Subcutaneous adipose tissue (tissue), 4 donors: ENCODE results near the gene GBA2. TPM values are rescaled to one million over a fixed set of nuclear protein-coding genes. Genes with fewer than 3 reads are reported as not detected.

Source experiments
- total RNA-seq, 4 donors: library from RNA; depleted of rRNA; stranded (reverse); fragments of >200 nt; gene quantifications; one replicate each; pipeline ENCODE4 v1.1.0, GENCODE V29; 2016
- TF ChIP-seq, protein P1 (sequence below): fragments of 450-650 bp; IDR thresholded peaks from one replicate; pipeline ENCODE4 v1.5.1; 2016; ENCODE audit warnings: low read depth, mild to moderate bottlenecking, control low read depth, antibody characterized with exemption, moderate library complexity

GBA2 gene
- total RNA-seq, 4 donors from 2014 or later = 33.7 to 107 (median 41.6) TPM

DNA sequence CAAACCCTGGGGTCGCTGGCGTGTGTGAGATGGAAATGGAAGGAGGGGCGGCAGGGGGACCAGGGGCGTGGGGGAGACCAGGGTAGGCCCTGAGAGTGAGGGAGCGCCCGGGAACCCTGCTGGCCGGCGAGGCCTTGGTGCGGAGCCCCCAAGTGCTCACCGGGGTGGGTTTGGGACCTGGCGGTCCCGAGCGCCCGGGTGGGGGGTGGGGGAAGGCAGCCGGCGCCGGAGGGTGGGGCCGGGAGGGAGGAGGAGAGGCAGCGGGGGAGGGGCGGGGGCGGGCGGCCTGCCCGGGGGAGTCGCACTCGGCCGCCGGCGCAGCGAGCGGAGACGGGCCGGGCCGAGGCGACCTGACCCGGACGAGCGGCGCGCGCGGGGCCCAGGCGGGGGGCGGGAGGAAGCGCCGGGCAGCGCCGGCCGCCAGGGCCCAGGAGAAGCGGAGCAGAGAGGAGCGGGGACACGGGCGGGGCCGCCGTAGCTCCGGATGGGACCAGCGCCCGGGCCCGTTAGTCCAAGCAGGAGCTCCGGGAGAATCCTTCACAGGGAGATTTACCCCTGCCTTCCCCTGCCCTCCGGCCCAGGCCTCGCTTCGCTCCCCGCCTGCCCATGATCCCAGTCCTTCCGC is 42.4 kb upstream of the GBA2 start, which contains the start of gene NPR2:
Gene NPR2 (plus strand): TSS at position 295 of the 625 bp plus-strand sequence. CDS start 818 bp downstream, outside the sequence.
- TF ChIP-seq, protein P1, sequence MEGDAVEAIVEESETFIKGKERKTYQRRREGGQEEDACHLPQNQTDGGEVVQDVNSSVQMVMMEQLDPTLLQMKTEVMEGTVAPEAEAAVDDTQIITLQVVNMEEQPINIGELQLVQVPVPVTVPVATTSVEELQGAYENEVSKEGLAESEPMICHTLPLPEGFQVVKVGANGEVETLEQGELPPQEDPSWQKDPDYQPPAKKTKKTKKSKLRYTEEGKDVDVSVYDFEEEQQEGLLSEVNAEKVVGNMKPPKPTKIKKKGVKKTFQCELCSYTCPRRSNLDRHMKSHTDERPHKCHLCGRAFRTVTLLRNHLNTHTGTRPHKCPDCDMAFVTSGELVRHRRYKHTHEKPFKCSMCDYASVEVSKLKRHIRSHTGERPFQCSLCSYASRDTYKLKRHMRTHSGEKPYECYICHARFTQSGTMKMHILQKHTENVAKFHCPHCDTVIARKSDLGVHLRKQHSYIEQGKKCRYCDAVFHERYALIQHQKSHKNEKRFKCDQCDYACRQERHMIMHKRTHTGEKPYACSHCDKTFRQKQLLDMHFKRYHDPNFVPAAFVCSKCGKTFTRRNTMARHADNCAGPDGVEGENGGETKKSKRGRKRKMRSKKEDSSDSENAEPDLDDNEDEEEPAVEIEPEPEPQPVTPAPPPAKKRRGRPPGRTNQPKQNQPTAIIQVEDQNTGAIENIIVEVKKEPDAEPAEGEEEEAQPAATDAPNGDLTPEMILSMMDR = no peak

DNA sequence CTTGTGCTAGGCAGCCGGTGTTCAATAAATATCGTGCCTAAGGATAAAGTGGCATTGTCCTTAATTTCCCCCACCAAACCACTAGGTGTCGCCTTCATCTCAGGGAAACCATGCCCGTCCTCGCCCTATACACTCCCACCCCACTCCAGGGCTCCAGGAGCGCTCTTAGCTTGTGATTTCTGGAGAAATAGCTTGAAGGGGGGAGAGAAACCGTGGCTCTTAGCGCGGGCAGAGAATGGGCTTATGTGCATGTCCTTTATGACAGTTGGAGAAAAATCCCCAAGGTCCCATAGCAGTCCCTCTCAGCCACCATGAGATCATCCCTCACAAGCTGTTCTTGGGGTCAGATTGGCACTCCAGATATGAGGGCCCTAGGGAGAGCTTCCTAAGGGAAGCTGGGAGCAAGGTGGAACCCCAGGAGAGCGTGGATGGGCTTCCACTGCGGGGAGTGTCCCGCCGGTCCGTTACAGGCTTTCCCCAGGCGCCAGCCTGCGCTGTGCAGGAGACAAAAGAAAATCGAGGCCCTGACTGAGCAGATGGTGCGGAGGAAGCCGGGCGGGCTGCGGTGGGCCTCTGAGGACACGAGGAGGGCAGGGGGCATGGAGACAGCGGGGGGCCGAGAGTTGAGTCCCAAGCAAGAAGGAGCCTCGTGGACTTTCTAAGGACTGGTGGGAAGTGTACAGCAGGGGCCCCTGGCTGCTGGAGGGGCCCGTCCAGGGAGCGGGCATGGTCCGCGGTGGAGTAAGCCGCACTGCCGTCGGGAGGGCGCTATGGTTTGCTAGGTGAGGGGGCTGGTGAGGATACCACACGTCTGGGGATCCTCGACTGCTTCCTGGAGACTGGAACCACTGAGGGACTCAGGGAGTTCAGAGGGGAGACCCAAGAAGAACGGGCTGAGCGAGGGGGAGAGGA is 41.6 kb upstream of the GBA2 start:
- TF ChIP-seq, protein P1 = no peak

DNA sequence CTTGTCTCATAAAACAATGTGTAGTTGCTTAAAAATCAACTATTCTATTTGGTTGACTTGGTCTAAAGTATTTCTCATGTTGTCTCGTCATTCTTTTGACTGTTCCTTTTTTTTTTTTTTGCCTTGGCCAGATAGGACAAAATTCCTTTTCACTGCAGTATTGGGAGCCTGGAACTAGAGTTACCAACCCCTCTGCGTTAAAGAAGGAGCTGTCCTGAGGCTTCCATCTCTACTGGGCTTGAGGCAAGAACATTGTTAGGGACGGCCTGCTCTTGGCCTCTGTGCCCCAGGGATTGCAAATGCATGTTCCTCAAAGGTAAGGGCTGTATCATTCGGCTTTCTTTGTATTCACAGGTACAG is 41.0 kb upstream of the GBA2 start:
- TF ChIP-seq, protein P1 = no peak

DNA sequence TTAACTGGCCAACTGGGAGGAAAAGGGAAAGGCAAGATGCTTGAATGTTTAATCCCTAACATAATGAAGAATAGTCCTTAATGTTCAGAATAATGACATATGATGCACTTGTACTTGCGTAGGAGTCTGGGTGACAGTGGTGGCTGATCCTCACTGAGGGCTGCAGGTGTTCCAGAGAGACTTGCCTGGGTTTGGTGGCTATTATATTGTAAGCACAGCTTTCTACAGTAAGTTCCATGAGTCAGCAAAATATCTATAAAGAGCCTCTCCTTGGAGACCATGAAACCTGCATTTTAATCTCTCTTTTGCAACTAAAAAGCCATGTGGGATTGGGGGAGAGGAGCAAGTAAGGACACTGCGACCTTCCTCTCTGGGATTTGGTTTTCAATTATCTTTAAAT is 40.5 kb upstream of the GBA2 start:
- TF ChIP-seq, protein P1 = no peak

DNA sequence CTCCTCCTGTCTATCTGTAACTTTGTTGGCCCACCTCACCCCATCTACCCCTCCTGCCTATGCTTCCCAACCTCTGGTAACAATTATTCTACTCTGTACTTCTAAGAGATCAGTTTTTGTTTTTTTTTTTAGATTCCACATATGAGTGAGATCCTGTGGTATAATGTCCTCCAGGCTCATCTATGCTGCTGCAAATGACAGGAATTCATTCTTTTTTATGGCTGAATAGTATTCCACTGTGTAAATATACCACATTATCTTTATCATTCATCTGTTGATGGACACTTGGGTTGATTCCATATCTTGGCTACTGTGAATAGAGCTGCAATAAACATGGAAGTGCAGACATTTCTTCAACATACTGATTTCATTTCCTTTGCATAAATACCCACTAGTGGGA is 34.4 kb upstream of the GBA2 start:
- TF ChIP-seq, protein P1 = no peak

DNA sequence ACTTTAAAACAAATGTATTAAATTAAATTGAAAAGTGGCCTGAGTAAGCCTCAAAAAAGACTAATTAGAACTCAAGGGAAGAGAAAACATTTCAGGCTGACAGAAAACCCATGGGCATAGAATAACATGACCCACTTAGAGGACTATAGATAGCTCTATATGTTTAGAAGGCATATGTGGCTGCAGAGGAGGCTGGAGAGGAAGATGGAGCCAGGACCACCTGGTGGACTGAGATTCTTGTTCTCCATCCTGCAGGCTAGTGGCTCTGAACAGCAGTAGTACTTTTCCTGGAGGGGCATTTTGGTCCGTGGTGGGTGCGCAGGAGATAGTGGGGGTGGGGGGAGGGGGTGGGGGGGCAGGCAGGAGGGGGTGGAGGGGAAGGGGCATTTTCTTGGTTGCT is 32.0 kb upstream of the GBA2 start:
- TF ChIP-seq, protein P1 = no peak

DNA sequence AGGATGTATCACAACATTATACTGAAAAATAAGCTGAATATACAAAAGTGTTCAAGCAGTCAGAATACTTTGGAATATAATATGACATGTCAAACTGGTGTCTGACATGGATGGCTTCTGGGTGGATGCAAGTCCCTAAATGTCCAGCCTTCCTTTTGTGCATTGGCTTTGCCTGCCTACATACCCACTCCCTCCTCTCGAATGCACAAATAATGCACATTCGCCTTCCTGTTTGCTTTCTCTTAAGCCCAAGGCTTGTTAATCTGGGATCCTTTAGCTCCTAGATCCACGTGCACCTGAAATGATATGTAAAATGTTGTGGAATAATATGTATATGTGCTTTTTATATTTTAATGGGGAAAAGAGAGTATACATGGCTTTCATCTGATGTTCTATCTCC is 29.5 kb upstream of the GBA2 start:
- TF ChIP-seq, protein P1 = no peak
